Omental fat pad (tissue), 4 donors: ENCODE data around the gene HDAC9. TPM values are rescaled to one million over a fixed set of nuclear protein-coding genes. Genes with fewer than 3 reads are reported as not detected.

Experiments
- ATAC-seq: fragments of 150-250 bp; one replicate; pipeline ENCODE4 v1.9.1; 2016; ENCODE audit warnings: mild to moderate bottlenecking, moderate library complexity; ENCODE audit not compliant: low FRiP score
- DNase-seq: peaks from one replicate; pipeline ENCODE4 v3.0.0-alpha.2; 2019; ENCODE audit warnings: low spot score
- CTCF ChIP-seq, 3 donors: fragments of 450-650 bp; IDR thresholded peaks; one replicate each; pipeline ENCODE4 v1.5.1; 2016 to 2017; ENCODE audit warnings: antibody characterized with exemption in 3 of 3, mild to moderate bottlenecking in 3 of 3, moderate library complexity in 2 of 3
- total RNA-seq, 4 donors: library from RNA; depleted of rRNA; stranded (reverse); fragments of >200 nt; gene quantifications; one replicate each; pipeline ENCODE4 v1.1.0, GENCODE V29; 2016

Gene HDAC9
- total RNA-seq, 4 donors from 2014 or later: 15.6 to 51.5 (median 24.1) TPM

GRCh38 chr7:18590744-18591340 is 95.3 kb downstream of the HDAC9 start:
- no peak for TF ChIP-seq CTCF (IDR thresholded peaks at IDR 0.05)
- DNase-seq: no peak
- no peak for ATAC-seq

DNA sequence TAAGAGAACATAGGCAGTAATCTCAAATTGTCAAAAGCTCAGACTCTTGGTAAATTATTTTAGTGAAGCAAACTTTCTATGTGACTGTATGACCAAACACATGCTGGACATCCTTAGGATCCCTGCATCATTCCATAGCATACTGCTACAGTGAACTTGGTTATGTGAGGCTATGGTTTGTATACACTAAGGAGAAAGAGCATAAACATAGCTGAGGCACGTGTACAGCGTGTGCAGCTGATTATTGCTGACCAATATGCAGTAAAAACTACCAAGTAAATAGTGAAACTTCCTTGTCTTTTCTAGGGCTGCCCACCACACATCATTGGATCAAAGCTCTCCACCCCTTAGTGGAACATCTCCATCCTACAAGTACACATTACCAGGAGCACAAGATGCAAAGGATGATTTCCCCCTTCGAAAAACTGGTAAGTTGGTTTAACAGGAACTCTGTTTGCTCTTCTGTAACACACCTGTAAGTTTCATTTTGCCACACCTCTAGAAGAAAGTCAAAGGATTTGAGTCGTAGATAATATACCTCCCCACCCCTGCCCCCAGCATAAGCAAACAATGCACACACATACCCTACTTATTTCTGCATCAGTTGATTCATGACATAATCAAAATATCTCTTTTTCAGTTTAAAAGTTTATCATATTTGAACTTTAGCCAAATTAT is 98.2 kb downstream of the HDAC9 start:
- DNase-seq (no peak), ATAC-seq (no peak)
- no peak for TF ChIP-seq CTCF (IDR thresholded peaks at IDR 0.05)

GRCh38 chr7:18597754-18598153 is 102.2 kb downstream of the HDAC9 start:
- no peak for ATAC-seq
- TF ChIP-seq CTCF (IDR thresholded peaks at IDR 0.05): no peak
- DNase-seq: no peak

GRCh38 chr7:18607025-18607424 is 111.5 kb downstream of the HDAC9 start:
- no peak for TF ChIP-seq CTCF (IDR thresholded peaks at IDR 0.05)
- no peak for ATAC-seq
- no peak for DNase-seq

DNA sequence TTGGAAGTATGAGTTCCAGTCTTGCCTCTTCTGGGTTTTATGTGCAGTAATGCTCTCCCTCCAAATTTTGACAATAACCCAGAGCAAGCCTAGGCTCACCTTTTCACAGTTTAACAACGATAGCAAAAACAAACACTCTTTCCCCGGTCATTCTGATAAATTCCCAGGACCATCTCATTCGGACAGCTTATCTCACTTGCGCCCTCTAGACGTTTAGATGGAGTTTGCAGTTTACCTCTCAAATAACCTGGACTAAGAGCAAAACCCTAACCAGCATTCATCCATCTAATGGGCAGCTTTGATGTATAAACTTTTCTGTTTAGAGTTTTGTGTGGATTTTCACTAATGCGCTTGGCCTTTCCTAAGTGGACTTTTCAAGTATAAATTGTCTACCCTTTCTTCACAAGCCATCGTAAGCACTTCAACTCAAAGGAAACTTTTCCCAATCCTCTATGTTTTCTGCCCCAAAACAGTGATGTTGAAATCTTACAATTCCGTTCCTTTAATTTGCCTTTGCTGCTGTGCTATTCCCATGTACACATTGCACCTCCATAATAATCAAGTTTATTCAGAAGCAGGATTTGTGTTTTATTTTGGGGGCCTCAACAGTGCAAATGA is 114.9 kb downstream of the HDAC9 start:
- no peak for TF ChIP-seq CTCF (IDR thresholded peaks at IDR 0.05)
- DNase-seq: no peak
- ATAC-seq: no peak

DNA sequence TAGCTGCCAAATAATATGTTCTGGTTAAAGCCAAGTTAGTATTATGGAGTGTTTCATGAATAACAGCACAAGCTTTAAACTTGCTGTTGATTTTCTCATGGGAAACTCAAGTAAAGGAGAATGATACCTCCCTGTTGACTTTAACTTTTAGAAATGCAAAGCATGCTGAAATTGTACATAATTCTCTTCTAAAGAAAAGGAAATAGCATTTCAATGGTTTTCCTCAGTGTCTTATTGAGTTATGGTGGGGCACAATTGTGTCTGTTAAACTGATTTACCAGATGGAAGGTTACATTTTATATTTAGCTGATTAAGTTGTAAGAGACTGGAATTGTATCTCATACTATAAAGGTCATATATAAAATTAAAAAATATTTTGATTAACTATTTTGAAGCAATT is 119.3 kb downstream of the HDAC9 start:
- TF ChIP-seq CTCF (IDR thresholded peaks at IDR 0.05): no peak
- ATAC-seq: no peak
- DNase-seq: no peak

GRCh38 chr7:18619311-18619710 is 123.8 kb downstream of the HDAC9 start:
- TF ChIP-seq CTCF (IDR thresholded peaks at IDR 0.05): no peak
- ATAC-seq (no peak), DNase-seq (no peak)
